Brain pericyte (primary cell): Measurements from ENCODE around the gene ALKBH3.
A peak's percentile ranks its signal among the peaks of the same experiment; 100 is the strongest.

Source experiments
- DNase-seq: peaks from one replicate; pipeline ENCODE4 v3.0.0-alpha.2; 2012; ENCODE audit warnings: low read depth, low spot score

ALKBH3 gene

DNA sequence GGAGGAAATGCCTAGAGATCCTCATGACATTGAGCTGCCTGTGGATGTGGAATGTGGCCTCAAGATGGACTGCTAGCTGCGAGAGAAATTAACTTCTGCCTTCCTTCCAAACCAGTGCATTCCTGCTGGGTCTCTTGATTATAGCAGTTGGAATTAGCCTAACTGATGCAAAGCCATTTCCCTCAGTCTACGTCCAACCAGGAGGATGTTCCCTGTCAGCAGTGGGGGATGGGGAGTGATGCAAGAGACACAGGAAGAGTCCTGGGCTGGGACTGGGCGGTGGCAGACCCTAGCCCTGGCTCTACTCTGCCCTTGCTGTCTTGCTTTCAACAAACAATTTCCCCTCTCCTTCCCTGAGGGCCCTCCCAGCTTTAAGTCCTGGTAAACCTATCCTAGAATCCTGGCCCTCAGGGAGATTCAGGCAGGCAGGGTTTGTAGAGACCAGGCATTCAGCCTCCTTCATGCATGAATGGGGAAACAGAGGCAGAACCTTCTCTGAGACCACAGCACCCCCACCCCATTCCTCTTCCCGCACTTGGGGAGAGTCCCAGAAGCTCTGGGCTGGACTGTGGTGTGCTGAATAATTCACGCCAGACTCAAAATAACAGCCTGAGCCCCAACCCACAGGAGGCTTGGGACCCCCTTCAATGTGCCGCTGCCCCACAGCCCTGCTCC, 78.8 kb downstream of the ALKBH3 start:
- DNase-seq = no peak

DNA sequence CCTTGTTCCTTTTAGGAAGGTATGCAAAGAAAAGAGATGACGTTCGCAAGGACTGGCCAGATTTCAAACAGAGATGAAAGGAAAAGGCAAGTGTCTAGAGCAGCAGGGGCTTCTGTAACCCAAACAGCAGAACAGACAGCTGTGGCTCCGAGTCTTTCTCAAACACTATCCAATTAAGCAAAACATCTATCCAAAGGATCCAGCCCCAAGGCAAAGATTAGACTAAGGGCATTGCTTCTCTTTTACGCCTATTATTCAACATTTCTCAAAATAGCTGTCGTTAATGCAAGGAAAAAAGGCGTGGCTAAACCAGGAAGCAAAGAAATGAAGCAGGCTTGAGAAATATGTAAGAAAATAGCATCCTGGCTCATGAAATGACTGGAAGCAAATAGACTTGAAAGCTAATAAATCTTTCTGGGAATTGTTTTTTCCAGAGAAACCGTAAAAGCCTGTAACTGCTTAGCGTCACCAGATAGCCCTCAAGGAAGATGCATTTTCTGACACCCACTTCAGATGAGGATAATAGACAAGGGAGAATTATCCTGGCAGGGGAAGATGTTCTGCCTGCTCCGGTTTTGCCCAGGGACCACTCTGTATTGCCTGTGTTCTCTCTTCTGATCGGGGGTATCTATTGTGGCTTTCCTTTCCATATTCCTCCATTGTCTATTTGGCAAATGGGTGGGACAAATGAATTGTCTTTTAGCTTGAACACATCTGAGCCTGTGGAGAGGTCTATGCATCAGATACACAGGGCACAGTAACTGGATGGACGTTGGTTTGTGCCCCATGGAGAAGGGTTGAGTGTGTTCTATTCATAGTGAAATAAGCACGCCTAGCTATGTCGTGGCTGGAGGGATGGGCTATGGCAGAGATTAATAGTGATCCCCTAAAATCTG, 82.0 kb downstream of the ALKBH3 start:
- DNase-seq = no peak

DNA sequence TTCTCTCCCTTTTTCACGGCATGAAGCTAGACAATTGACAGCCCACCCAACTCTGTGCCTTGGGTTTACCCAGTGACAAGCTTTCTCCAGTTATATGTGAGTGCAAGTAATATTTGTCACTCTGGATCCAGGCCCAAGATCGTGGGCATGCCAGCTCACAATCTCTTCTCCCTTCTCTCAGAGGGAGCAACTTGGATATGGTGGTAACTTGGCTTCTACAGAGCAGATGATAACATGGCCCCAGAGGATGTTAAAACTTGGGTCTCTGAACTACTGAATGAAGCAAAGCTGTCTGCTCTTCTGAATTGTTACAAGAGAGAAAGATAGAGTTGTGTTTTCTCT, 82.6 kb downstream of the ALKBH3 start:
- DNase-seq = no peak

DNA sequence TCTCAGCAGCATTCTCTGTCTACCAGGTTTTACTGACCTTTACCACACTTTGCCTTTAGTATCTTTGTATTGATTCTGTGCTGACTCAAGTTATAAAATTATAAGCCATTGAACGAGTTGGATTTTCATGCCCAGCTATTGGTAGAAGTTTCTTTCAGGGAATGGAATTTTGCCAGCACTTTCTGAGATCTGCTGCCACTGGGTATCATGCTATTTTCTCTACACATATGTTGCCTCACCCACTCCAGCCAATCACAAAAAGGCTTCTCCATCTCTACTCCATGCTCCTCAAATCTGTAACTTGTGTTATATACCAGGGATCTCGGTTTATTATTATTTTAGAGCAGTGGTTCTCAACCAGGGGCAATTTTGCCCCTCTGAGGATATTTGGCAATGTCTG, 87.0 kb downstream of the ALKBH3 start:
- DNase-seq = no peak

DNA sequence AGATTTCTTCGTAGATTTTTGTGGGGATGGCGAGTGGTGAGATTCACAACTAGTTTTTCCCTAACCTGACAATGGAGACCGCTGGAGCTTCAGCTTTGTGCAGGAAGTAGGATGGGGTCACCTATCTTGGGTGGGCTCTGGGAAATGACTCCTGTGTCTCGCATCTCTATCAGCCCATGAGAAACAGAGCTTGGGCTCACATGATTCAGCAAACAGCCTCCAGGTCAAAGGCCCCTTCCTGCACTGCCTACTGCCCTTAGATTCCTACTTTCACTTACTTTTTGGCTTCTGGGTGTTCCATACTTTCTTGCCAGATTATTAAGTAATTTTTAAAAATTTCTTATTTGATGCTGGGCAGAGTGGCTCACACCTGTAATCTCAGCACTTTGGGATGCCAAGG, 88.1 kb downstream of the ALKBH3 start:
- DNase-seq = no peak

DNA sequence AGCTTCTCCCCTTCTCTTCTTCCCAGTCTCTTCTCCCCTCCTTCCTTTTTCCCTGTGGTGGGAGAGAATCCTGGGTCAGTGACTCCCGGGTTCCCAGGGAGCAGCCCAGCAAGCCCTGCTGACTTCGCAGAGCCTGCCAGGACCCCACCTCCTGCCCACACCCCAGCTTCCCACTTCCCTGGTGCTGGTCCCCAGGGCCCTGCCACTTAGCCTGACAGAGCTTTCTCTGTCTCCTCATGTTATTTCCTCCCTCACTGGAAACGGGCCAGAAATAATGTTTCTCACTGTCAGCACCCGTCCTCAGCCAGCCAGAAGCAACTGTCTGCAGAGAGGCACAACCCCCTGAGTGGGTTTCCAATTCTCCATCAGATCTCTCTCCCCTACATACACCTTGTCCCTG, 88.9 kb downstream of the ALKBH3 start:
- DNase-seq = peak; percentile 41
